H9 (cell line): ENCODE data around the gene GGT5. TPM values are rescaled to one million over a fixed set of nuclear protein-coding genes. Genes with fewer than 3 reads are reported as not detected.
A peak's percentile ranks its signal among the peaks of the same experiment; 100 is the strongest.

ENCODE experiments used
- DNase-seq: peaks from one replicate; pipeline ENCODE4 v3.0.0-alpha.2; 2017
- H2AFZ ChIP-seq: one replicate; pipeline ENCODE4 v1.6.1; 2013; ENCODE audit warnings: mild to moderate bottlenecking, low read length, control low read depth, moderate library complexity
- H2AK5ac ChIP-seq: 2 replicates; pipeline ENCODE4 v1.6.1; 2013; ENCODE audit warnings: low read length, control low read depth, mixed read lengths; ENCODE audit not compliant: insufficient read length
- H2BK120ac ChIP-seq: one replicate; pipeline ENCODE4 v1.6.1; 2013; ENCODE audit warnings: low read depth, mild to moderate bottlenecking, low read length, control low read depth, inconsistent platforms; ENCODE audit not compliant: poor library complexity, severe bottlenecking
- H2BK12ac ChIP-seq: 2 replicates; pipeline ENCODE4 v1.6.1; 2013; ENCODE audit warnings: low read length, control low read depth, mixed read lengths, low read depth; ENCODE audit not compliant: insufficient read length
- H2BK15ac ChIP-seq: 2 replicates; pipeline ENCODE4 v1.6.1; 2013; ENCODE audit warnings: low read depth, low read length, control low read depth
- H2BK20ac ChIP-seq: one replicate; pipeline ENCODE4 v1.6.1; 2013; ENCODE audit warnings: low read depth, mild to moderate bottlenecking, low read length, control low read depth, inconsistent platforms; ENCODE audit not compliant: poor library complexity, severe bottlenecking
- H2BK5ac ChIP-seq: 2 replicates; pipeline ENCODE4 v1.6.1; 2013; ENCODE audit warnings: low read length, control low read depth, mixed read lengths; ENCODE audit not compliant: insufficient read length
- H3K14ac ChIP-seq: 2 replicates; pipeline ENCODE4 v1.6.1; 2013; ENCODE audit warnings: low read length, control low read depth; ENCODE audit not compliant: insufficient read depth
- H3K18ac ChIP-seq: 2 replicates; pipeline ENCODE4 v1.6.1; 2013; ENCODE audit warnings: low read depth, mild to moderate bottlenecking, mixed read lengths, low read length, control low read depth; ENCODE audit not compliant: insufficient read length
- H3K23ac ChIP-seq: 2 replicates; pipeline ENCODE4 v1.6.1; 2013; ENCODE audit warnings: low read length, control low read depth, mixed read lengths, low read depth; ENCODE audit not compliant: insufficient read length
- H3K23me2 ChIP-seq: 2 replicates; pipeline ENCODE4 v1.6.1; 2013; ENCODE audit warnings: low read depth, mild to moderate bottlenecking, mixed read lengths, low read length, control low read depth; ENCODE audit not compliant: insufficient read length, poor library complexity, severe bottlenecking
- H3K27ac ChIP-seq: 2 replicates; pipeline ENCODE4 v1.5.1; 2013; ENCODE audit warnings: low read length, control low read depth, mixed read lengths, low read depth; ENCODE audit not compliant: insufficient read length
- H3K27me3 ChIP-seq: 2 replicates; pipeline ENCODE4 v1.6.1; 2013; ENCODE audit warnings: low read length, control low read depth, inconsistent platforms; ENCODE audit not compliant: insufficient read depth
- H3K4ac ChIP-seq: 2 replicates; pipeline ENCODE4 v1.6.1; 2013; ENCODE audit warnings: low read depth, mild to moderate bottlenecking, control low read depth, inconsistent platforms, low read length, moderate library complexity
- H3K4me1 ChIP-seq: 2 replicates; pipeline ENCODE4 v1.6.1; 2013; ENCODE audit warnings: low read length, control low read depth, inconsistent platforms; ENCODE audit not compliant: insufficient read depth
- H3K4me2 ChIP-seq: 2 replicates; pipeline ENCODE4 v1.6.1; 2013; ENCODE audit warnings: low read length, control low read depth, mixed read lengths; ENCODE audit not compliant: insufficient read length, insufficient read depth
- H3K56ac ChIP-seq: 2 replicates; pipeline ENCODE4 v1.6.1; 2013; ENCODE audit warnings: low read depth, mild to moderate bottlenecking, mixed read lengths, low read length, control low read depth; ENCODE audit not compliant: insufficient read length
- H3K79me1 ChIP-seq: 2 replicates; pipeline ENCODE4 v1.6.1; 2013; ENCODE audit warnings: low read depth, mild to moderate bottlenecking, moderate library complexity, low read length, control low read depth, inconsistent platforms; ENCODE audit not compliant: insufficient read depth, poor library complexity, severe bottlenecking
- H3K79me2 ChIP-seq: 2 replicates; pipeline ENCODE4 v1.6.1; 2013; ENCODE audit warnings: low read length, control low read depth, inconsistent platforms; ENCODE audit not compliant: insufficient read depth
- H3K9ac ChIP-seq: 2 replicates; pipeline ENCODE4 v1.6.1; 2013; ENCODE audit warnings: low read length, control low read depth, mixed read lengths; ENCODE audit not compliant: insufficient read length; ENCODE audit errors: extremely low read depth
- H3K9me3 ChIP-seq: one replicate; pipeline ENCODE4 v1.6.1; 2013; ENCODE audit warnings: low read depth, low read length, inconsistent platforms; ENCODE audit not compliant: control insufficient read depth
- H3T11ph ChIP-seq: one replicate; pipeline ENCODE4 v1.6.1; 2013; ENCODE audit warnings: mild to moderate bottlenecking, low read length, control low read depth, inconsistent platforms
- H4K20me1 ChIP-seq: one replicate; pipeline ENCODE4 v1.6.1; 2013; ENCODE audit not compliant: control insufficient read depth, insufficient read length, insufficient read depth
- H4K5ac ChIP-seq: 2 replicates; pipeline ENCODE4 v1.6.1; 2013; ENCODE audit warnings: low read depth, mild to moderate bottlenecking, mixed read lengths, low read length, control low read depth; ENCODE audit not compliant: insufficient read length
- H4K8ac ChIP-seq: replicated peaks from 2 replicates; pipeline ENCODE4 v1.6.1; 2013; ENCODE audit warnings: low read length, control low read depth, mixed read lengths, low read depth; ENCODE audit not compliant: insufficient read length
- H4K91ac ChIP-seq: 2 replicates; pipeline ENCODE4 v1.6.1; 2013; ENCODE audit warnings: low read depth, mild to moderate bottlenecking, moderate library complexity, mixed read lengths, low read length, control low read depth; ENCODE audit not compliant: insufficient read length
- H3K27ac Mint-ChIP-seq, 3 experiments: 2 replicates in 2 of 3; 3 replicates in 1 of 3; pipeline ENCODE4 v1.8.0; 2020 to 2021; ENCODE audit warnings: mixed read lengths in 3 of 3, mild to moderate bottlenecking in 1 of 3, moderate library complexity in 1 of 3
- H3K27me3 Mint-ChIP-seq: 2 replicates; pipeline ENCODE4 v1.8.0; 2021; ENCODE audit warnings: low read depth, mild to moderate bottlenecking, moderate library complexity, mixed read lengths
- H3K36me3 Mint-ChIP-seq, 3 experiments: 2 replicates in 2 of 3; 3 replicates in 1 of 3; pipeline ENCODE4 v1.8.0; 2020 to 2021; ENCODE audit warnings: low read depth in 3 of 3, mixed read lengths in 3 of 3; ENCODE audit not compliant: insufficient read depth in 1 of 3
- H3K4me1 Mint-ChIP-seq, 2 experiments: 2 replicates each; pipeline ENCODE4 v1.8.0; 2020; ENCODE audit warnings: mixed read lengths in 2 of 2
- H3K4me3 Mint-ChIP-seq, 2 experiments: 2 replicates in 1 of 2; 3 replicates in 1 of 2; pipeline ENCODE4 v1.8.0; 2020 to 2021; ENCODE audit warnings: mild to moderate bottlenecking in 2 of 2, mixed read lengths in 2 of 2, moderate library complexity in 1 of 2
- H3K9me3 Mint-ChIP-seq, 2 experiments: 2 replicates in 1 of 2; 3 replicates in 1 of 2; pipeline ENCODE4 v1.8.0; 2020; ENCODE audit warnings: mild to moderate bottlenecking in 2 of 2, mixed read lengths in 2 of 2, moderate library complexity in 1 of 2
- CTCF ChIP-seq: fragments of 200-600 bp; sonication (generic); conservative IDR thresholded peaks from 3 replicates; pipeline ENCODE4 v1.8.0; 2021; ENCODE audit warnings: antibody characterized with exemption, mild to moderate bottlenecking
- WGBS: extraction: QIAGEN DNeasy Blood & Tissue Kit; methylation state at CpG from one replicate; pipeline ENCODE4 v1.1.7; 2013; ENCODE audit warnings: missing lambda C conversion rate, low lambda C conversion rate, mixed read lengths; ENCODE audit not compliant: insufficient read length; ENCODE audit errors: extremely low coverage; 5-methylcytosine and 5-hydroxymethylcytosine counted together
- total RNA-seq: library from RNA; stranded (reverse); gene quantifications from 2 replicates; pipeline ENCODE4 v1.2.1, GENCODE V29; 2021

GGT5 gene
- total RNA-seq, 1 experiment from 2014 or later, result 0.20 TPM

GRCh38 chr22:24208012-24208749 lies 36.7 kb downstream of the GGT5 start:
- no peak overlapping the region for H2BK5ac ChIP-seq
- Mint-ChIP-seq H3K9me3 (peaks cover 16 to 21% of the 10 kb centered on the region in 2 experiments), H3K4me1 (peaks cover 37 to 42% of the 10 kb centered on the region in 2 experiments), H3K27ac (peak overlapping the region; percentile 59 to 96 (median 89); a peak in 5 of 7 replicates), H3K36me3 (peaks cover 0 to 23% (median 8%) of the 10 kb centered on the region in 3 experiments; a peak in 4 of 7 replicates), H3K4me3 (no peak overlapping the region), H3K27me3 (no peaks in the 10 kb centered on the region)
- H3K56ac ChIP-seq, result no peak overlapping the region
- H2BK120ac ChIP-seq, result no peak overlapping the region
- no peaks in the 10 kb centered on the region; the same call in 1 of the 2 replicates for H3K4me1 ChIP-seq
- DNase-seq, result no peak
- no CpG with 5 or more reads among the region's 2 CpGs for WGBS
- no peak overlapping the region for H3T11ph ChIP-seq
- no peak overlapping the region for H2BK12ac ChIP-seq
- H2BK15ac ChIP-seq, result no peak overlapping the region
- H3K9me3 ChIP-seq, result no peaks in the 10 kb centered on the region
- H3K27me3 ChIP-seq, result no peaks in the 10 kb centered on the region
- H3K4ac ChIP-seq, result no peak overlapping the region
- H4K91ac ChIP-seq, result no peak overlapping the region
- no peak overlapping the region for H2AFZ ChIP-seq
- H3K14ac ChIP-seq, result no peak overlapping the region
- H3K27ac ChIP-seq, result peak overlapping the region; percentile 12
- H3K18ac ChIP-seq, result no peak overlapping the region
- H4K8ac ChIP-seq, result no peak overlapping the region
- no peak overlapping the region for H2AK5ac ChIP-seq
- H3K4me2 ChIP-seq, result no peak overlapping the region
- H2BK20ac ChIP-seq, result no peak overlapping the region
- no peaks in the 10 kb centered on the region for H3K79me1 ChIP-seq
- H3K9ac ChIP-seq, result no peak overlapping the region
- H3K23me2 ChIP-seq, result no peaks in the 10 kb centered on the region
- H4K5ac ChIP-seq, result no peak overlapping the region
- no peaks in the 10 kb centered on the region for H3K79me2 ChIP-seq
- TF ChIP-seq CTCF, result no peak
- no peak overlapping the region for H3K23ac ChIP-seq
- H4K20me1 ChIP-seq, result no peaks in the 10 kb centered on the region
